ENCODE results near the gene UGT3A1. TPM values are rescaled to one million over a fixed set of nuclear protein-coding genes. Genes with fewer than 3 reads are reported as not detected.

Gene UGT3A1
- total RNA-seq, 2 donors from 2014 or later = not detected

DNA sequence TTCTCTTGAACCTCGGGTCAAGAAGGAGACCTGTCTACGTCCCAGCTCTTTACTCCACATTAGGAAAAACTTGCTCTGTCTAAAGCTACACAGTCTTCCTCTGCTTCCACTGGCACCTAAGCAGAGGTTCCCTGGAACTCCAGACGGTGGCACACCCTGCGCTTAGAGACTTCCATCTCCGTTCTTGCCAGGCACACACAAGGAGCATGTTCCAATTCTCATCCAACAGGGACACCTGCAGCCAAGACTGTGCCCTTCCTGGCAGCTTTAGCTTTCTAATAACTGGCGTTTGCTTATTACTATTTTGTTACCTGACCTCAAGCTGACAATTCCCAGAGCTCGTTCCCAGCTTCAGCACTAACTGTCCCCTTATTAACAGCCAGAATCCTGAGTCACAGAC lies 68.7 kb downstream of the UGT3A1 start:
- Histone ChIP-seq H3K4me3 (no peak overlapping the region), H3K9me3 (no peaks in the 10 kb centered on the region), H3K27me3 (no peaks in the 10 kb centered on the region), H3K36me3 (no peaks in the 10 kb centered on the region), H3K9ac (ENCODE audit: low read depth in 2 of 2, low read length in 2 of 2) (no peak overlapping the region), H3K4me1 (no peaks in the 10 kb centered on the region), H3K27ac (no peak overlapping the region)
- intact Hi-C loops (cut with DNase I) = loop anchor here (5.0 to 10.0 kb wide), 2 partner anchors 268 to 305 kb away; partner anchors contain the start of gene SPEF2
- DNase-seq = no peak
- TF ChIP-seq, protein P1, sequence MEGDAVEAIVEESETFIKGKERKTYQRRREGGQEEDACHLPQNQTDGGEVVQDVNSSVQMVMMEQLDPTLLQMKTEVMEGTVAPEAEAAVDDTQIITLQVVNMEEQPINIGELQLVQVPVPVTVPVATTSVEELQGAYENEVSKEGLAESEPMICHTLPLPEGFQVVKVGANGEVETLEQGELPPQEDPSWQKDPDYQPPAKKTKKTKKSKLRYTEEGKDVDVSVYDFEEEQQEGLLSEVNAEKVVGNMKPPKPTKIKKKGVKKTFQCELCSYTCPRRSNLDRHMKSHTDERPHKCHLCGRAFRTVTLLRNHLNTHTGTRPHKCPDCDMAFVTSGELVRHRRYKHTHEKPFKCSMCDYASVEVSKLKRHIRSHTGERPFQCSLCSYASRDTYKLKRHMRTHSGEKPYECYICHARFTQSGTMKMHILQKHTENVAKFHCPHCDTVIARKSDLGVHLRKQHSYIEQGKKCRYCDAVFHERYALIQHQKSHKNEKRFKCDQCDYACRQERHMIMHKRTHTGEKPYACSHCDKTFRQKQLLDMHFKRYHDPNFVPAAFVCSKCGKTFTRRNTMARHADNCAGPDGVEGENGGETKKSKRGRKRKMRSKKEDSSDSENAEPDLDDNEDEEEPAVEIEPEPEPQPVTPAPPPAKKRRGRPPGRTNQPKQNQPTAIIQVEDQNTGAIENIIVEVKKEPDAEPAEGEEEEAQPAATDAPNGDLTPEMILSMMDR (IDR thresholded peaks at IDR 0.05) = no peak

DNA sequence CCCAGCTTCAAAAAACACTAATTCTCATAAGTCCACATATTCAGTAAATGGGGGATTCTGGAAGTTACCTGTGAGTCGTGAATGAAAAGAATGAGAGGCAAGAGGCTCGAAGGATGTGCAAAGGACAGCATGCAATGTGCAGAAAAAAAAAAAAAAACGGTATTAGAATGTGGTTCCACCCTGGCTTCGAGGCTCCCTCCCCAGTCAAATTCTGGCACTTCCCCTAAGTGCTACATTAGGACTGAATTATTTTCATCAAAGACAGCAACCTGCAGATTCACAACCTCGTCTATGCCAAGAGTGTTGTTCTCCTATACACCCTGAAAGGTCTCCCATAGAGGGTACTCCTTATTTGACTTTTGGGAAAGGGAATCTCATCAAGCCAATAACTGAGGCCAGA lies 69.3 kb downstream of the UGT3A1 start:
- intact Hi-C loops (cut with DNase I) = loop anchor here (5.0 to 10.0 kb wide), 2 partner anchors 267 to 305 kb away; partner anchors contain the start of gene SPEF2

DNA sequence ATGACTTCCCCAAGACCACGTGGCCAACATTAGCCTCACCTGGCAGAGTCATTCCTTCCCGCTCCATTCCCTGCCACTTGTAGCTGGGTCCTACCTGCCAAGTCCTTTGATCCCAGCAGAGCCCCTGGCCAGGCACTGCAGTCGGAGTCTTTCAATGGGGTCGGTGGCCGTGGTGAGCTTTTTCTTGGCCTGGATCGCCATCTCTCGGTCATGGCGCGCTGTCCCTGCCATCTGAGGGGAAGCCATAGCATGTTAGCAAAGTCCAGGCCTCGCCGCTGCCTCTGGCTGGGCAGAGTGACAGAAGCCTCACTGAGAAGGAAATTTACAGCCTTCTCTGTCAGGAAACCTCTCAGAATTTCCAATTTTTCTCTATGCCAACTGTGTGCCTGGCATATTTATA lies 70.3 kb downstream of the UGT3A1 start:
- TF ChIP-seq, protein P1 (IDR thresholded peaks at IDR 0.05) = no peak
- Histone ChIP-seq H3K4me1 (no peaks in the 10 kb centered on the region), H3K9ac (ENCODE audit: low read depth in 2 of 2, low read length in 2 of 2) (no peak overlapping the region), H3K27me3 (no peaks in the 10 kb centered on the region), H3K4me3 (no peak overlapping the region), H3K27ac (no peak overlapping the region), H3K9me3 (no peaks in the 10 kb centered on the region), H3K36me3 (no peaks in the 10 kb centered on the region)
- DNase-seq = no peak
- intact Hi-C loops (cut with DNase I) = loop anchor here (5.0 to 10.0 kb wide), 2 partner anchors 266 to 304 kb away; partner anchors contain the start of gene SPEF2

More for the DNA sequence above, 69.3 kb downstream of the UGT3A1 start:
- H3K36me3 ChIP-seq = no peaks in the 10 kb centered on the region
- no peak overlapping the region for H3K27ac ChIP-seq
- H3K4me3 ChIP-seq = no peak overlapping the region
- no peak for DNase-seq
- no peaks in the 10 kb centered on the region for H3K4me1 ChIP-seq
- no peak overlapping the region for H3K9ac ChIP-seq (ENCODE audit: low read depth in 2 of 2, low read length in 2 of 2)
- TF ChIP-seq, protein P1 (IDR thresholded peaks at IDR 0.05) = no peak
- no peaks in the 10 kb centered on the region for H3K9me3 ChIP-seq
- H3K27me3 ChIP-seq = no peaks in the 10 kb centered on the region

DNA sequence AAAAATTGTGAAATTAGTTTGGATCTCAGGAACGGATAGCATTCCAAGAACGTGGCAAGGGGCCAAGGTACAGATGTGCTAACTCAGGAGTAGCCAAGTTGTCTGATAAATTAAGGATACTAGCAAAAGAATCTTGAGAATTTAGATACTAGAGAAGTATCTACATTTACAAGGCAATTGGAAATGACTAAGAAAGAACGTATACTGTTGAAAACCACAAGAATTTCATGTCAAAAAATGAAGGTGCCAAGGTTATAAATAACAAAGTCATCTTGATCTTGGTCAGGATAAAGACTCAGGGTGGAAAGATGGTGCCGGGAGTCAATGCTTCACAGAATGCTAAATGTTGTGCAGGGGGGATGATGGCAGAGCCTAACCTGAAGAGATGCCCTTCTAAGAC lies 72.0 kb downstream of the UGT3A1 start:
- intact Hi-C loops (cut with DNase I) = no loop called here
- no peaks in the 10 kb centered on the region for H3K4me1 ChIP-seq
- TF ChIP-seq, protein P1 (IDR thresholded peaks at IDR 0.05) = no peak
- H3K9ac ChIP-seq (ENCODE audit: low read depth in 2 of 2, low read length in 2 of 2) = no peak overlapping the region
- H3K9me3 ChIP-seq = no peaks in the 10 kb centered on the region
- no peak overlapping the region for H3K4me3 ChIP-seq
- no peaks in the 10 kb centered on the region for H3K36me3 ChIP-seq
- DNase-seq = no peak
- H3K27me3 ChIP-seq = no peaks in the 10 kb centered on the region
- no peak overlapping the region for H3K27ac ChIP-seq

DNA sequence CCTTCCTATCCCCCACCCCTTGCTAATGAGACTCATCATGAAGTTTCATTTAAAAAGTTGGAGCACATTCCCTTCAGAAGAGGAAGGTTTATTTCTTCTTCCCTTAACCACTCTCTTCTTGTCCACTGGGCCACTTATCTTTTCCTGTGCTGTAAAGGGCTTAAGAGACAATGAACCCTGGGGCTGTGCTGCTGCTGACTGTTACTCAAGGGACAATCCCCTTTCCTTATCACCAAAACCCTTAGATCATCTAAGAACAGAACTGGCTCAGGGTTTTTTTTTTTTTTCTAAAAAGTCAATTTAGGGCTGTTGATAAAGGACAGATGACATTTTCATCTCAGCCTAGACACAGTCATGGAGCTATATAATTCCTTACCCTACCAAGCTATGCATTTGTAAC lies 82.4 kb downstream of the UGT3A1 start:
- Histone ChIP-seq H3K9ac (ENCODE audit: low read depth in 2 of 2, low read length in 2 of 2) (no peak overlapping the region), H3K4me3 (no peak overlapping the region), H3K4me1 (no peaks in the 10 kb centered on the region), H3K36me3 (no peaks in the 10 kb centered on the region), H3K27ac (no peak overlapping the region), H3K27me3 (no peaks in the 10 kb centered on the region), H3K9me3 (no peaks in the 10 kb centered on the region)
- intact Hi-C loops (cut with DNase I) = no loop called here
- no peak for DNase-seq
- TF ChIP-seq, protein P1 (IDR thresholded peaks at IDR 0.05) = no peak

Data from colonic mucosa (tissue), 4 donors.